IMR-90 (cell line): ENCODE results near the gene COPS2. TPM values are rescaled to one million over a fixed set of nuclear protein-coding genes. Genes with fewer than 3 reads are reported as not detected.
A peak's percentile ranks its signal among the peaks of the same experiment; 100 is the strongest.

Source experiments
- ATAC-seq: fragments of 200-7000 bp; cut with Tn5 transposase; 2 replicates; pipeline ENCODE4 v1.9.1; 2020; ENCODE audit warnings: low read depth, mild to moderate bottlenecking, moderate library complexity
- Bru-seq: library from RNA; stranded (reverse); fragments of 400-500 nt; gene quantifications from one replicate; lab custom pipeline; 2021; lab: Mats Ljungman, UMichigan
- BruChase-seq, 2 experiments: library from RNA; stranded (reverse); fragments of 400-500 nt; gene quantifications; one replicate each; lab custom pipeline; 2021; lab: Mats Ljungman, UMichigan
- BruUV-seq: library from RNA; stranded (reverse); fragments of 400-500 nt; replicated peaks from 2 replicates; lab custom pipeline; 2021; lab: Mats Ljungman, UMichigan
- CTCF ChIA-PET: fragments of 300-600 bp; formaldehyde crosslinking; extraction: SDS; loops from one replicate; lab custom pipeline; 2021; ENCODE audit warnings: antibody characterized with exemption; lab: Yijun Ruan, JAX
- POLR2A ChIA-PET: fragments of 300-600 bp; sonication (Branson Sonifier 250); formaldehyde crosslinking; loops from one replicate; lab custom pipeline; 2022; ENCODE audit warnings: antibody characterized with exemption; ENCODE audit not compliant: unreplicated experiment; lab: Charles Lee
- DNase-seq: peaks from one replicate; pipeline ENCODE4 v3.0.0; 2013
- H2AFZ ChIP-seq: replicated peaks from 2 replicates; pipeline ENCODE3; 2013; ENCODE audit warnings: low read length, mild to moderate bottlenecking; ENCODE audit not compliant: poor library complexity
- H2AK5ac ChIP-seq: 2 replicates; pipeline ENCODE4 v1.6.1; 2013; ENCODE audit warnings: low read depth, low read length, inconsistent platforms
- H2AK9ac ChIP-seq: replicated peaks from 2 replicates; pipeline ENCODE3; 2013; ENCODE audit warnings: mild to moderate bottlenecking, low read depth, low read length, moderate library complexity; ENCODE audit not compliant: poor library complexity
- H2BK120ac ChIP-seq: 2 replicates; pipeline ENCODE4 v1.6.1; 2013; ENCODE audit warnings: low read depth, low read length, inconsistent platforms
- H2BK15ac ChIP-seq: 3 replicates; pipeline ENCODE4 v1.6.1; 2013; ENCODE audit warnings: low read depth, low read length, inconsistent platforms
- H2BK20ac ChIP-seq: 2 replicates; pipeline ENCODE4 v1.6.1; 2013; ENCODE audit warnings: low read depth, mild to moderate bottlenecking, inconsistent platforms, low read length, moderate library complexity
- H2BK5ac ChIP-seq: 2 replicates; pipeline ENCODE4 v1.6.1; 2013; ENCODE audit warnings: mild to moderate bottlenecking, low read depth, low read length, inconsistent platforms; ENCODE audit not compliant: poor library complexity, severe bottlenecking
- H3K14ac ChIP-seq: replicated peaks from 2 replicates; pipeline ENCODE4 v1.6.1; 2013; ENCODE audit warnings: low read depth, low read length, inconsistent platforms
- H3K18ac ChIP-seq: 2 replicates; pipeline ENCODE4 v1.6.1; 2013; ENCODE audit warnings: low read depth, low read length, control low read depth
- H3K23ac ChIP-seq: 2 replicates; pipeline ENCODE4 v1.6.1; 2013; ENCODE audit warnings: low read depth, low read length, inconsistent platforms
- H3K27ac ChIP-seq: 2 replicates; pipeline ENCODE4 v1.5.1; 2013; ENCODE audit warnings: mild to moderate bottlenecking, control low read depth, low read length; ENCODE audit not compliant: insufficient read depth
- H3K27me3 ChIP-seq: 2 replicates; pipeline ENCODE4 v1.6.1; 2013; ENCODE audit warnings: low read length; ENCODE audit not compliant: control insufficient read depth, insufficient read depth
- H3K36me3 ChIP-seq: 2 replicates; pipeline ENCODE4 v1.6.1; 2013; ENCODE audit warnings: low read length, mixed read lengths; ENCODE audit not compliant: control insufficient read depth, insufficient read depth
- H3K4ac ChIP-seq: 2 replicates; pipeline ENCODE4 v1.6.1; 2013; ENCODE audit warnings: low read depth, low read length, inconsistent platforms
- H3K4me1 ChIP-seq: 2 replicates; pipeline ENCODE4 v1.6.1; 2013; ENCODE audit warnings: low read length, mixed read lengths; ENCODE audit not compliant: control insufficient read depth, insufficient read depth
- H3K4me2 ChIP-seq: 2 replicates; pipeline ENCODE4 v1.6.1; 2013; ENCODE audit warnings: low read depth, mild to moderate bottlenecking, control low read depth, low read length, moderate library complexity
- H3K4me3 ChIP-seq: 2 replicates; pipeline ENCODE4 v1.5.1; 2013; ENCODE audit warnings: low read depth, mild to moderate bottlenecking, control low read depth, low read length, moderate library complexity; ENCODE audit not compliant: insufficient read depth
- H3K56ac ChIP-seq: 2 replicates; pipeline ENCODE4 v1.6.1; 2013; ENCODE audit warnings: low read length, inconsistent platforms; ENCODE audit not compliant: insufficient read depth; ENCODE audit errors: extremely low read depth
- H3K79me1 ChIP-seq, 2 experiments: 2 replicates each; pipeline ENCODE4 v1.6.1; 2013; ENCODE audit warnings: low read length in 2 of 2, inconsistent platforms in 1 of 2, low read depth in 1 of 2
- H3K9ac ChIP-seq: 2 replicates; pipeline ENCODE4 v1.6.1; 2013; ENCODE audit warnings: low read depth, low read length, control low read depth
- H3K9me1 ChIP-seq: 2 replicates; pipeline ENCODE4 v1.6.1; 2013; ENCODE audit warnings: low read length, inconsistent platforms; ENCODE audit not compliant: insufficient read depth
- H3K9me3 ChIP-seq: 2 replicates; pipeline ENCODE4 v1.6.1; 2013; ENCODE audit warnings: low read length; ENCODE audit not compliant: control insufficient read depth, insufficient read depth
- H4K20me1 ChIP-seq: 2 replicates; pipeline ENCODE4 v1.6.1; 2013; ENCODE audit warnings: low read length, inconsistent platforms; ENCODE audit not compliant: insufficient read depth
- H4K5ac ChIP-seq: 2 replicates; pipeline ENCODE4 v1.6.1; 2013; ENCODE audit warnings: mild to moderate bottlenecking, low read depth, low read length, control low read depth
- H4K8ac ChIP-seq, 2 experiments: 2 replicates each; pipeline ENCODE4 v1.6.1; 2013; ENCODE audit warnings: low read depth in 2 of 2, low read length in 2 of 2, control low read depth in 1 of 2, inconsistent platforms in 1 of 2
- H4K91ac ChIP-seq: 2 replicates; pipeline ENCODE4 v1.6.1; 2013; ENCODE audit warnings: low read depth, low read length, inconsistent platforms; ENCODE audit not compliant: insufficient read depth
- BHLHE40 ChIP-seq: fragments of 150-350 bp; IDR thresholded peaks from 2 replicates; pipeline ENCODE4 v1.6.1; 2016; ENCODE audit warnings: mild to moderate bottlenecking, low read depth, low read length
- CEBPB ChIP-seq: IDR thresholded peaks from 2 replicates; pipeline ENCODE4 v1.6.1; 2012; ENCODE audit warnings: low read depth, low read length, improper control_type of control experiment
- CHD1 ChIP-seq: IDR thresholded peaks from 2 replicates; pipeline ENCODE4 v1.6.1; 2012; ENCODE audit warnings: low read depth, low read length, improper control_type of control experiment
- FOS ChIP-seq: fragments of 150-350 bp; IDR thresholded peaks from 2 replicates; pipeline ENCODE4 v1.6.1; 2016; ENCODE audit warnings: low read depth, low read length
- MAFK ChIP-seq: IDR thresholded peaks from 2 replicates; pipeline ENCODE4 v1.6.1; 2012; ENCODE audit warnings: low read depth, low read length, improper control_type of control experiment
- MAZ ChIP-seq: IDR thresholded peaks from 2 replicates; pipeline ENCODE4 v1.6.1; 2012; ENCODE audit warnings: low read depth, mild to moderate bottlenecking, low read length, improper control_type of control experiment, moderate library complexity, borderline replicate concordance
- MXI1 ChIP-seq: IDR thresholded peaks from 2 replicates; pipeline ENCODE4 v1.6.1; 2012; ENCODE audit warnings: low read depth, mild to moderate bottlenecking, low read length, moderate library complexity, borderline replicate concordance
- POLR2A ChIP-seq: IDR thresholded peaks from 2 replicates; pipeline ENCODE4 v1.6.1; 2012; ENCODE audit warnings: mild to moderate bottlenecking, low read depth, low read length
- RAD21 ChIP-seq: IDR thresholded peaks from 2 replicates; pipeline ENCODE4 v1.6.1; 2012; ENCODE audit warnings: low read length, improper control_type of control experiment
- RCOR1 ChIP-seq: IDR thresholded peaks from 2 replicates; pipeline ENCODE4 v1.6.1; 2012; ENCODE audit warnings: mild to moderate bottlenecking, low read length, improper control_type of control experiment; ENCODE audit not compliant: insufficient replicate concordance
- RFX5 ChIP-seq: IDR thresholded peaks from 2 replicates; pipeline ENCODE4 v1.8.0; 2012; ENCODE audit warnings: low read depth, mild to moderate bottlenecking, low read length, moderate library complexity
- SMC3 ChIP-seq: fragments of 150-350 bp; IDR thresholded peaks from 2 replicates; pipeline ENCODE4 v1.6.1; 2016; ENCODE audit warnings: low read depth, mild to moderate bottlenecking, antibody characterized with exemption, low read length, moderate library complexity
- USF2 ChIP-seq: fragments of 150-350 bp; IDR thresholded peaks from 2 replicates; pipeline ENCODE4 v1.6.1; 2017; ENCODE audit warnings: mild to moderate bottlenecking, antibody characterized with exemption, low read length, low read depth
- WGBS, 2 experiments: methylation state at CpG; one replicate each; pipeline versions ENCODE4 v1.1.5 to v1.1.7; 2013; ENCODE audit warnings: missing lambda C conversion rate in 2 of 2; ENCODE audit not compliant: insufficient read length in 1 of 2; ENCODE audit errors: extremely low coverage in 2 of 2; 5-methylcytosine and 5-hydroxymethylcytosine counted together
- dilution Hi-C: fragments of 300-500 bp; cut with HindIII; formaldehyde crosslinking; loops from one replicate; pipeline ENCODE4 v1.14.3; 2018; ENCODE audit warnings: low sequenced_read_pairs; ENCODE audit not compliant: unreplicated experiment
- in situ Hi-C: fragments of 300-500 bp; cut with MboI; formaldehyde crosslinking; loops from 3 replicates; pipeline ENCODE4 v1.14.3; 2019; ENCODE audit warnings: low sequenced_read_pairs, inconsistent platforms, mixed read lengths
- intact Hi-C: fragments of 100-400 bp; cut with micrococcal nuclease; formaldehyde crosslinking; loops from 2 replicates; pipeline ENCODE4 v1.10.0; 2022
- long read RNA-seq: library from polyadenylated mRNA; unstranded; transcript quantifications from one replicate; pipeline ENCODE4 v2.0.0, GENCODE V29; 2021; ENCODE audit not compliant: unreplicated experiment
- polyA plus RNA-seq, 3 experiments: library from polyadenylated mRNA; depleted of rRNA; stranded (reverse); fragments of >200 nt; gene quantifications; 2 replicates each; pipeline ENCODE4 v1.2.3, GENCODE V29; 2012; ENCODE audit warnings: low replicate concordance in 1 of 3
- total RNA-seq: library from RNA; depleted of rRNA; stranded (reverse); fragments of >200 nt; gene quantifications from 2 replicates; pipeline ENCODE4 v1.2.3, GENCODE V29; 2012; rRNA removed

COPS2 gene
- total RNA-seq (75.6 and 103 TPM in 2 replicates), polyA plus RNA-seq (2012; rRNA removed) (39.6 and 54.6 TPM in 2 replicates), Bru-seq, nascent RNA (percentile 93 among the genes with signal in this experiment), BruChase-seq, experiment 1, labeled RNA remaining after a 6-hour chase (percentile 86 among the genes with signal in this experiment), BruChase-seq, experiment 2, labeled RNA remaining after a 2-hour chase (percentile 91 among the genes with signal in this experiment)
- polyA plus RNA-seq (2012; cell fraction: cytosol; rRNA removed), result 3.6 and 5.3 TPM in 2 replicates
- polyA plus RNA-seq (2012; cell fraction: nucleus; rRNA removed; ENCODE audit: low replicate concordance), result 1.1 and 16.9 TPM in 2 replicates
- long read RNA-seq, full-length matches to known transcripts, result 71 of 81 reads
- long read RNA-seq, partial matches to known transcripts, result 4 of 81 reads
- long read RNA-seq, other reads (novel, unspliced or antisense), result 6 of 81 reads

DNA sequence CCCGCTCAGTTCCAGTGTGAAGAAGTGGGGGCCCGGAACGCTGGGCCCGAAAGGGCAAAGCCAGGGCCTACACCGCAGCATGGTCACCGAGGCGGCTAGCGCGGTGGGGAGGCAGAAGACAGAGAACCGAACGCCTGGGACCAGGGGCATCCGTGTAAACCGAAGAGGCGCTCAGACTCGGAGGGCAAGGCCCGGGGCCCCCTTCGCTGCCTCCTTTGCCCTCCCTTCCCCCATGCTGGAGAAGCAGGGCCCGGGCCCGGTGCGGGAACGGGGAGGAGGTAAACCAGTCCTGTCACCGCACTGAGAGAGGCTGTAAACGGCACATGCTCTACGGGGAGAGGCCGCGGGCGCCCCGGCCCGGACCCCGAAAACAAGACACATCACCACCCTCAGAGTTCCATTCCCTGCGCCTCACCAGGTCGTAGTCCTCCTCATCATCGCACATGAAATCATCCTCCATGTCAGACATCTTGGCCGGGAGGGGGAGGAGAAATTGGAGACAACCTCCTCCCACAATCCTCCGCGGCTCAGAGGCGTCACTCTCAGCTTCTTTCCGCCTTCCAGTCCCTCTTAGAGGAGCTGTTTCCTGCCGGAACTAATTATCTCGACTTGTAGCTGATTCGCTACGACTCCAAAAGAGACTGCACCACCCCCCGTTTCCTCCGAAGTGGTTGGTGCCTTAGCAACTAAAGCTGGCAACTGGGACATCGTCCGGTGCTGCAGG, at the start of gene COPS2:
Gene COPS2 (minus strand): TSS at position 490 of the 724 bp plus-strand sequence. CDS start 21 bp downstream, at position 469.
- in situ Hi-C loops, result no loop called here
- POLR2A ChIA-PET, result interaction anchor here (1.3 kb wide), 1 partner anchor 72 kb away, joined by 3 read pairs; no protein-coding TSS in a partner anchor
- dilution Hi-C loops, result no loop called here
- peak within 1 kb of the TSS; percentile 6 for H2AK5ac ChIP-seq
- H4K5ac ChIP-seq, result peak within 1 kb of the TSS; percentile 90
- H3K4ac ChIP-seq, result peak within 1 kb of the TSS; percentile 76
- H3K4me2 ChIP-seq, result peak within 1 kb of the TSS; percentile 85
- no peaks in the 10 kb centered on the region for H3K4me1 ChIP-seq
- peak within 1 kb of the TSS; percentile 83 for H3K56ac ChIP-seq
- peak within 1 kb of the TSS; percentile 11 to 91 for H4K8ac ChIP-seq
- TF ChIP-seq USF2, result 0 out of 2 replicates have a peak, but pooled peaks have one; percentile 5
- 0 out of 2 replicates have a peak, but pooled peaks have one; percentile 39 for TF ChIP-seq RFX5
- TF ChIP-seq SMC3, result 0 out of 2 replicates have a peak, but pooled peaks have one; percentile 1
- peak; percentile 86 for TF ChIP-seq POLR2A
- no peak for TF ChIP-seq RAD21
- TF ChIP-seq CEBPB, result no peak
- peak; percentile 97 for TF ChIP-seq MAZ
- TF ChIP-seq MAFK, result 0 out of 2 replicates have a peak, but pooled peaks have one; percentile 1
- TF ChIP-seq CHD1, result peak; percentile 42; the same call in 1 of the 2 replicates
- peak; percentile 52 for TF ChIP-seq RCOR1
- peak; percentile 79; the same call in 1 of the 2 replicates for TF ChIP-seq MXI1
- peak; percentile 30; the same call in 1 of the 2 replicates for TF ChIP-seq BHLHE40
- TF ChIP-seq FOS, result no peak
- peak within 1 kb of the TSS; percentile 78 for H3K27ac ChIP-seq
- H2BK5ac ChIP-seq, result peak within 1 kb of the TSS; percentile 82
- peak within 1 kb of the TSS; percentile 70 for H3K4me3 ChIP-seq
- ATAC-seq (peak; percentile 97), DNase-seq (peak; percentile 99)
- H3K14ac ChIP-seq, result peak within 1 kb of the TSS; percentile 88
- H3K27me3 ChIP-seq, result no peaks in the 10 kb centered on the region
- CTCF ChIA-PET, result interaction anchor here (0.6 to 0.7 kb wide), 2 partner anchors 180 to 732 kb away, joined by 3 to 6 read pairs; no protein-coding TSS in a partner anchor
- H3K9me3 ChIP-seq, result no peaks in the 10 kb centered on the region
- H3K9me1 ChIP-seq, result no peaks in the 10 kb centered on the region; the same call in 1 of the 2 replicates
- intact Hi-C loops, result loop anchor here (2.0 to 10.0 kb wide), 4 partner anchors 268 to 982 kb away; partner anchors contain the start of gene FGF7
- H2BK120ac ChIP-seq, result peak within 1 kb of the TSS; percentile 5; the same call in 1 of the 2 replicates
- H2AFZ ChIP-seq, result peak within 1 kb of the TSS; percentile 97
- peak within 1 kb of the TSS; percentile 92 for H2AK9ac ChIP-seq
- peak within 1 kb of the TSS; percentile 87 for H3K23ac ChIP-seq
- H4K20me1 ChIP-seq, result peaks cover 32% of the 10 kb centered on the region; the same call in 1 of the 2 replicates
- H3K18ac ChIP-seq, result peak within 1 kb of the TSS; percentile 61
- H4K91ac ChIP-seq, result peak within 1 kb of the TSS; percentile 43
- H3K36me3 ChIP-seq, result no peaks in the 10 kb centered on the region
- BruUV-seq, result no TSS peak
- H3K9ac ChIP-seq, result peak within 1 kb of the TSS; percentile 96
- no peak within 1 kb of the TSS for H2BK20ac ChIP-seq
- peak within 1 kb of the TSS; percentile 33; the same call in 1 of the 3 replicates for H2BK15ac ChIP-seq
- peaks cover 9 to 31% of the 10 kb centered on the region in 2 experiments for H3K79me1 ChIP-seq
- WGBS, 2 experiments, result 1% methylated on average over 18 of the region's 46 CpGs; no CpG with 5 or more reads in 1 of the 2 experiments
